B cell (primary cell): Measurements from ENCODE around the gene PRDM2.

Source experiments
- CTCF ChIP-seq: fragments of 200-600 bp; IDR thresholded peaks from one replicate; pipeline ENCODE4 v1.8.0; 2022; ENCODE audit warnings: antibody characterized with exemption, mild to moderate bottlenecking
- EZH2 ChIP-seq: IDR thresholded peaks from 2 replicates; pipeline ENCODE4 v1.6.1; 2012; ENCODE audit warnings: borderline replicate concordance, low read depth, mild to moderate bottlenecking, moderate library complexity, low read length; ENCODE audit not compliant: insufficient read depth, poor library complexity, severe bottlenecking

GRCh38 chr1:13860031-13860430 lies 160.0 kb downstream of the PRDM2 start:
- TF ChIP-seq CTCF, result no peak
- no peak for TF ChIP-seq EZH2
